ENCODE measurements around the gene GARIN3. TPM values are rescaled to one million over a fixed set of nuclear protein-coding genes. Genes with fewer than 3 reads are reported as not detected.

The GARIN3 gene
- total RNA-seq, 1 experiment from 2014 or later, result not detected

- in situ Hi-C loops (cut with HindIII; ENCODE audit: low pct_unique_long_range_greater_than_20kb, low sequenced_read_pairs), result no loop called here
- no peaks in the 10 kb centered on the region for H3K9me3 ChIP-seq (ENCODE audit: control insufficient read depth, insufficient read depth, low read depth, low read length)
- H3K27me3 ChIP-seq (ENCODE audit: control insufficient read depth, insufficient read depth, low read length), result peaks cover 6% of the 10 kb centered on the region
- DNase-seq (ENCODE audit: low read depth, low spot score) (no peak), ATAC-seq (no peak)
- no peak overlapping the region for H3K4me3 ChIP-seq (ENCODE audit: low read depth in 2 of 2, low read length in 2 of 2)
- BruUV-seq (replicated peaks), result no TSS peak
- H3K36me3 ChIP-seq (ENCODE audit: control insufficient read depth, insufficient read depth, low read length), result no peaks in the 10 kb centered on the region
- no peaks in the 10 kb centered on the region for H3K4me1 ChIP-seq (ENCODE audit: control insufficient read depth, insufficient read depth, low read length)
- intact Hi-C loops (cut with micrococcal nuclease; ENCODE audit: unreplicated experiment), result no loop called here
- no peak overlapping the region for H3K27ac ChIP-seq (ENCODE audit: low read length)
- ChIA-PET POLR2A (no interaction called here), CTCF (interaction anchor here (0.6 kb wide), 1 partner anchor 358 kb away, joined by 3 read pairs; no protein-coding TSS in a partner anchor)
- no peak for TF ChIP-seq CTCF (IDR thresholded peaks at IDR 0.05)
- TF ChIP-seq SIN3A (IDR thresholded peaks at IDR 0.05; ENCODE audit: borderline replicate concordance, insufficient read depth, low read depth, low read length), result no peak
- TF ChIP-seq TCF7L2 (IDR thresholded peaks at IDR 0.05; ENCODE audit: low read depth, low read length), result no peak
- no peak for TF ChIP-seq REST (IDR thresholded peaks at IDR 0.05; ENCODE audit: insufficient read depth in 1 of 2, low read depth in 2 of 2, low read length in 1 of 2)
- no peak for TF ChIP-seq POLR2AphosphoS5 (IDR thresholded peaks at IDR 0.05; ENCODE audit: low read depth, low read length)
Measured at GRCh38 chr5:157193699-157194424, 27.8 kb upstream of the GARIN3 start.

GRCh38 chr5:157189223-157189622 lies 23.2 kb upstream of the GARIN3 start:
- ChIA-PET POLR2A (no interaction called here), CTCF (no interaction called here)
- H3K36me3 ChIP-seq (ENCODE audit: control insufficient read depth, insufficient read depth, low read length), result no peaks in the 10 kb centered on the region
- H3K4me1 ChIP-seq (ENCODE audit: control insufficient read depth, insufficient read depth, low read length), result no peaks in the 10 kb centered on the region
- in situ Hi-C loops (cut with HindIII; ENCODE audit: low pct_unique_long_range_greater_than_20kb, low sequenced_read_pairs) (no loop called here), intact Hi-C loops (cut with micrococcal nuclease; ENCODE audit: unreplicated experiment) (no loop called here)
- BruUV-seq (replicated peaks), result no TSS peak
- TF ChIP-seq TCF7L2 (IDR thresholded peaks at IDR 0.05; ENCODE audit: low read depth, low read length) (no peak), CTCF (IDR thresholded peaks at IDR 0.05) (no peak), SIN3A (IDR thresholded peaks at IDR 0.05; ENCODE audit: borderline replicate concordance, insufficient read depth, low read depth, low read length) (no peak), REST (IDR thresholded peaks at IDR 0.05; ENCODE audit: insufficient read depth in 1 of 2, low read depth in 2 of 2, low read length in 1 of 2) (no peak), POLR2AphosphoS5 (IDR thresholded peaks at IDR 0.05; ENCODE audit: low read depth, low read length) (no peak)
- DNase-seq (ENCODE audit: low read depth, low spot score) (no peak), ATAC-seq (no peak)
- no peak overlapping the region for H3K4me3 ChIP-seq (ENCODE audit: low read depth in 2 of 2, low read length in 2 of 2)
- H3K27ac ChIP-seq (ENCODE audit: low read length), result no peak overlapping the region
- H3K27me3 ChIP-seq (ENCODE audit: control insufficient read depth, insufficient read depth, low read length), result peaks cover 4% of the 10 kb centered on the region; the same call in 1 of the 2 replicates
- H3K9me3 ChIP-seq (ENCODE audit: control insufficient read depth, insufficient read depth, low read depth, low read length), result no peaks in the 10 kb centered on the region
